Measurements from ENCODE around the gene SOHLH1. TPM values are rescaled to one million over a fixed set of nuclear protein-coding genes. Genes with fewer than 3 reads are reported as not detected.

Gene SOHLH1
- polyA plus RNA-seq, 1 experiment, result not detected

GRCh38 chr9:135701067-135701958 is 2.0 kb upstream of the SOHLH1 start:
- POLR2A ChIA-PET, result no interaction called here
- DNase-seq (ENCODE audit: low read depth), result no peak
- no peak for TF ChIP-seq CTCF (IDR thresholded peaks at IDR 0.05; ENCODE audit: insufficient read depth, low read depth, low read length)
- H3K36me3 ChIP-seq (ENCODE audit: control insufficient read depth, insufficient read depth, low read length), result no peaks in the 10 kb centered on the region
- H3K4me3 ChIP-seq (ENCODE audit: low read depth, low read length), result no peak overlapping the region; the same call in 1 of the 2 replicates
- CTCF ChIA-PET, result interaction anchor here (0.7 to 0.9 kb wide), 2 partner anchors 12 to 29 kb away, joined by 3 read pairs; no protein-coding TSS in a partner anchor
- H3K27me3 ChIP-seq (ENCODE audit: control insufficient read depth, insufficient read depth, low read length), result peaks cover 3% of the 10 kb centered on the region; the same call in 1 of the 2 replicates

- DNase-seq (ENCODE audit: low read depth), result no peak
- Histone ChIP-seq H3K4me3 (ENCODE audit: low read depth, low read length) (no peak overlapping the region), H3K36me3 (ENCODE audit: control insufficient read depth, insufficient read depth, low read length) (no peaks in the 10 kb centered on the region), H3K27me3 (ENCODE audit: control insufficient read depth, insufficient read depth, low read length) (peaks cover 3% of the 10 kb centered on the region; the same call in 1 of the 2 replicates)
- no peak for TF ChIP-seq CTCF (IDR thresholded peaks at IDR 0.05; ENCODE audit: insufficient read depth, low read depth, low read length)
- ChIA-PET POLR2A (no interaction called here), CTCF (no interaction called here)
These were observed 1.2 kb upstream of the SOHLH1 start for GRCh38 chr9:135700525-135700924.

GRCh38 chr9:135698767-135699166 is 514 bp downstream of the SOHLH1 start:
- Histone ChIP-seq H3K4me3 (ENCODE audit: low read depth, low read length) (no peak overlapping the region), H3K36me3 (ENCODE audit: control insufficient read depth, insufficient read depth, low read length) (no peaks in the 10 kb centered on the region), H3K27me3 (ENCODE audit: control insufficient read depth, insufficient read depth, low read length) (peaks cover 3% of the 10 kb centered on the region; the same call in 1 of the 2 replicates)
- ChIA-PET CTCF (no interaction called here), POLR2A (no interaction called here)
- no peak for TF ChIP-seq CTCF (IDR thresholded peaks at IDR 0.05; ENCODE audit: insufficient read depth, low read depth, low read length)
- no peak for DNase-seq (ENCODE audit: low read depth)

GRCh38 chr9:135698236-135698635 is 1.0 kb downstream of the SOHLH1 start:
- ChIA-PET POLR2A (no interaction called here), CTCF (no interaction called here)
- DNase-seq (ENCODE audit: low read depth), result no peak
- H3K36me3 ChIP-seq (ENCODE audit: control insufficient read depth, insufficient read depth, low read length), result no peaks in the 10 kb centered on the region
- TF ChIP-seq CTCF (IDR thresholded peaks at IDR 0.05; ENCODE audit: insufficient read depth, low read depth, low read length), result no peak
- peaks cover 2% of the 10 kb centered on the region; the same call in 1 of the 2 replicates for H3K27me3 ChIP-seq (ENCODE audit: control insufficient read depth, insufficient read depth, low read length)
- no peak overlapping the region for H3K4me3 ChIP-seq (ENCODE audit: low read depth, low read length)

GRCh38 chr9:135697226-135697625 is 2.1 kb downstream of the SOHLH1 start:
- DNase-seq (ENCODE audit: low read depth), result no peak
- POLR2A ChIA-PET, result no interaction called here
- no peaks in the 10 kb centered on the region for H3K36me3 ChIP-seq (ENCODE audit: control insufficient read depth, insufficient read depth, low read length)
- H3K27me3 ChIP-seq (ENCODE audit: control insufficient read depth, insufficient read depth, low read length), result no peaks in the 10 kb centered on the region
- TF ChIP-seq CTCF (IDR thresholded peaks at IDR 0.05; ENCODE audit: insufficient read depth, low read depth, low read length), result no peak
- CTCF ChIA-PET, result interaction anchor here (1.3 kb wide), 1 partner anchor 27 kb away, joined by 4 read pairs; no protein-coding TSS in a partner anchor
- no peak overlapping the region for H3K4me3 ChIP-seq (ENCODE audit: low read depth, low read length)

Measured in BJ (cell line).